Fibroblast of skin of abdomen (primary cell): ENCODE measurements around the gene RNF112.
A peak's percentile ranks its signal among the peaks of the same experiment; 100 is the strongest.
"Not testable (repeated sequence)": the region's sequence is repeated elsewhere in the genome, so short reads cannot be mapped to it uniquely, and the experiment has no call there.

ENCODE experiments used
- DNase-seq: peaks from one replicate; pipeline ENCODE4 v3.0.0-alpha.2; 2013

RNF112 gene

GRCh38 chr17:19414396-19415280 is 3.6 kb downstream of the RNF112 start:
- DNase-seq: no peak

GRCh38 chr17:19415311-19415710 is 4.3 kb downstream of the RNF112 start:
- no peak for DNase-seq

GRCh38 chr17:19415806-19416775 is 5.1 kb downstream of the RNF112 start:
- DNase-seq: no peak

- no peak for DNase-seq
Measured at GRCh38 chr17:19417611-19418010, 6.6 kb downstream of the RNF112 start.

GRCh38 chr17:19418251-19418992 is 7.4 kb downstream of the RNF112 start:
- peak; percentile 44 for DNase-seq

- DNase-seq: no peak
Measured at GRCh38 chr17:19421219-19421618, 10.2 kb downstream of the RNF112 start.

- no peak for DNase-seq
Measured at GRCh38 chr17:19421926-19422325, 10.9 kb downstream of the RNF112 start.

- no peak for DNase-seq
Measured at GRCh38 chr17:19424934-19425868, 14.2 kb downstream of the RNF112 start.

GRCh38 chr17:19426631-19427030 is 15.6 kb downstream of the RNF112 start:
- DNase-seq: no peak

- no peak for DNase-seq
Measured at GRCh38 chr17:19431691-19432090, 20.7 kb downstream of the RNF112 start.

- DNase-seq: no peak
Measured at GRCh38 chr17:19433255-19433654, 22.2 kb downstream of the RNF112 start.

GRCh38 chr17:19433727-19434340 is 22.8 kb downstream of the RNF112 start:
- no peak for DNase-seq

- DNase-seq: no peak
Measured at GRCh38 chr17:19440421-19440820, 29.4 kb downstream of the RNF112 start.

- not testable (repeated sequence) for DNase-seq
Measured at GRCh38 chr17:19441288-19441687, 30.3 kb downstream of the RNF112 start.

GRCh38 chr17:19442731-19443130 is 31.7 kb downstream of the RNF112 start:
- DNase-seq: no peak

- no peak for DNase-seq
Measured at GRCh38 chr17:19443148-19443547, 32.1 kb downstream of the RNF112 start.

GRCh38 chr17:19445105-19445504 is 34.1 kb downstream of the RNF112 start:
- no peak for DNase-seq

- not testable (repeated sequence) for DNase-seq
Measured at GRCh38 chr17:19446577-19446976, 35.5 kb downstream of the RNF112 start.

GRCh38 chr17:19447085-19447583 is 36.1 kb downstream of the RNF112 start:
- DNase-seq: peak; percentile 72
